K562 (cell line): Measurements from ENCODE around the gene EML1. TPM values are rescaled to one million over a fixed set of nuclear protein-coding genes. Genes with fewer than 3 reads are reported as not detected.

Source experiments
- ATAC-seq: fragments of 200-7000 bp; cut with Tn5 transposase; 3 replicates; pipeline ENCODE4 v1.9.1; 2020; ENCODE audit warnings: moderate library complexity
- BruUV-seq: library from RNA; stranded (reverse); fragments of 400-500 nt; replicated peaks from 2 replicates; lab custom pipeline; 2021; lab: Mats Ljungman, UMichigan
- CTCF ChIA-PET: fragments of 300-600 bp; formaldehyde crosslinking; extraction: SDS; loops from one replicate; lab custom pipeline; 2021; ENCODE audit warnings: low intra/inter-chr PET ratio; lab: Yijun Ruan, JAX
- POLR2A ChIA-PET: fragments of 300-600, 350-650 bp; sonication (Branson Sonifier 250); formaldehyde crosslinking; extraction: SDS; loops from one replicate; lab custom pipeline; 2021; ENCODE audit warnings: antibody characterized with exemption, inconsistent platforms; lab: Yijun Ruan, JAX
- DNase-seq, 4 experiments: peaks; one replicate each; pipeline versions ENCODE4 v3.0.0 to v3.0.0-alpha.2; 2011 to 2018; ENCODE audit warnings: low spot score in 3 of 4, mixed read lengths in 3 of 4; ENCODE audit errors: extremely low read depth in 1 of 4
- FAIRE-seq: peaks from 2 replicates; lab custom pipeline; 2011; peaks lifted over from hg19 to GRCh38; lab: Jason Lieb, UNC
- H2AFZ ChIP-seq: 2 replicates; pipeline ENCODE4 v1.6.0; 2011; ENCODE audit warnings: low read depth, low read length, control low read depth, inconsistent platforms
- H3K27ac ChIP-seq: fragments of 200-600 bp; 3 replicates; pipeline ENCODE4 v1.8.0; 2011; ENCODE audit warnings: low read depth, mild to moderate bottlenecking, control low read depth, inconsistent platforms, low read length, moderate library complexity, mixed read lengths; ENCODE audit errors: extremely low read depth
- H3K27me3 ChIP-seq, 2 experiments: fragments of 300-600 bp in 1 of 2; 2 replicates in 1 of 2; 3 replicates in 1 of 2; pipeline versions ENCODE4 v1.6.0 to v1.8.0; 2011; ENCODE audit warnings: inconsistent platforms in 2 of 2, low read length in 2 of 2, mild to moderate bottlenecking in 1 of 2, mixed read lengths in 1 of 2, moderate library complexity in 1 of 2; ENCODE audit not compliant: control insufficient read depth in 2 of 2, insufficient read depth in 2 of 2
- H3K36me3 ChIP-seq: fragments of 300-600 bp; 3 replicates; pipeline ENCODE4 v1.8.0; 2011; ENCODE audit warnings: mild to moderate bottlenecking, low read length, inconsistent platforms; ENCODE audit not compliant: control insufficient read depth, insufficient read depth
- H3K4me1 ChIP-seq, 2 experiments: fragments of 200-600 bp in 1 of 2; replicated peaks in 1 of 2; 2 replicates in 1 of 2; 3 replicates in 1 of 2; pipeline versions ENCODE4 v1.5.1 to v1.8.0; 2011; ENCODE audit warnings: inconsistent platforms in 2 of 2, low read length in 2 of 2, mild to moderate bottlenecking in 1 of 2, mixed read lengths in 1 of 2, moderate library complexity in 1 of 2; ENCODE audit not compliant: control insufficient read depth in 2 of 2, insufficient read depth in 2 of 2
- H3K4me2 ChIP-seq: 2 replicates; pipeline ENCODE4 v1.6.1; 2011; ENCODE audit warnings: low read length, control low read depth, inconsistent platforms, mixed read lengths; ENCODE audit not compliant: insufficient read depth
- H3K4me3 ChIP-seq: fragments of 200-600 bp; sonication (generic), shearing (Covaris generic); 2 replicates; pipeline ENCODE4 v1.5.1; 2016; ENCODE audit warnings: control low read depth, inconsistent platforms
- H3K79me2 ChIP-seq: fragments of 200-600 bp; 3 replicates; pipeline ENCODE4 v1.8.0; 2011; ENCODE audit warnings: low read length, inconsistent platforms; ENCODE audit not compliant: control insufficient read depth, insufficient read depth
- H3K9ac ChIP-seq, 2 experiments: 2 replicates each; pipeline versions ENCODE4 v1.6.0 to v1.6.1; 2011; ENCODE audit warnings: low read depth in 2 of 2, low read length in 2 of 2, control low read depth in 1 of 2, inconsistent platforms in 1 of 2, mild to moderate bottlenecking in 1 of 2, mixed read lengths in 1 of 2; ENCODE audit not compliant: insufficient read depth in 1 of 2
- H3K9me1 ChIP-seq: one replicate; pipeline ENCODE4 v1.6.0; 2011; ENCODE audit warnings: inconsistent platforms, mild to moderate bottlenecking, low read length, moderate library complexity; ENCODE audit not compliant: control insufficient read depth, insufficient read depth
- H3K9me3 ChIP-seq: replicated peaks from 2 replicates; pipeline ENCODE4 v1.5.1; 2011; ENCODE audit warnings: low read depth, low read length, inconsistent platforms; ENCODE audit not compliant: control insufficient read depth, insufficient read depth
- H4K20me1 ChIP-seq: replicated peaks from 2 replicates; pipeline ENCODE4 v1.6.1; 2011; ENCODE audit warnings: low read length, inconsistent platforms, mixed read lengths; ENCODE audit not compliant: control insufficient read depth, insufficient read depth
- CREB5 ChIP-seq: fragments of 250-450 bp; sonication (Bioruptor Pico); IDR thresholded peaks from 2 replicates; pipeline ENCODE4 v1.5.0; 2020; ENCODE audit warnings: mild to moderate bottlenecking
- DIDO1 ChIP-seq: fragments of 450-650 bp; IDR thresholded peaks from 2 replicates; pipeline ENCODE4 v1.6.1; 2016; ENCODE audit warnings: low read depth, missing biosample characterization, missing genetic modification characterization
- EHMT2 ChIP-seq: fragments of 450-650 bp; IDR thresholded peaks from 2 replicates; pipeline ENCODE4 v1.6.1; 2018; ENCODE audit warnings: antibody characterized with exemption
- KLF6 ChIP-seq: fragments of 250-450 bp; sonication (Bioruptor Pico); IDR thresholded peaks from 2 replicates; pipeline ENCODE4 v1.4.0; 2020; ENCODE audit warnings: mild to moderate bottlenecking, moderate library complexity, borderline replicate concordance
- PHF8 ChIP-seq: fragments of 200-600 bp; sonication (generic); IDR thresholded peaks from 2 replicates; pipeline ENCODE4 v1.6.1; 2012; ENCODE audit warnings: mixed run types, mild to moderate bottlenecking, inconsistent platforms, low read length, moderate library complexity, borderline replicate concordance
- PTBP1 ChIP-seq: fragments of 200-400 bp; formaldehyde crosslinking; IDR thresholded peaks from 2 replicates; pipeline ENCODE4 v1.6.1; 2017; ENCODE audit warnings: low read depth, low read length
- SMC3 ChIP-seq: conservative IDR thresholded peaks from 2 replicates; pipeline ENCODE4 v1.6.1; 2011; ENCODE audit warnings: low read depth, low read length, improper control_type of control experiment; ENCODE audit not compliant: insufficient read depth
- TFE3 ChIP-seq: fragments of 450-650 bp; formaldehyde crosslinking; IDR thresholded peaks from 2 replicates; pipeline ENCODE4 v1.4.0; 2020; ENCODE audit warnings: mild to moderate bottlenecking, mixed read lengths
- TOE1 ChIP-seq, 2 experiments: fragments of 450-650 bp in 1 of 2; sonication (generic) in 1 of 2; formaldehyde crosslinking in 1 of 2; IDR thresholded peaks; 2 replicates each; pipeline versions ENCODE4 v1.7.1 to v1.8.0; 2016 to 2022; ENCODE audit warnings: borderline replicate concordance in 2 of 2, mild to moderate bottlenecking in 2 of 2, antibody characterized with exemption in 1 of 2, inconsistent platforms in 1 of 2, low read depth in 1 of 2, missing genetic modification reagents in 1 of 2, moderate library complexity in 1 of 2
- TRIM25 ChIP-seq: fragments of 450-650 bp; IDR thresholded peaks from 2 replicates; pipeline ENCODE4 v1.7.0; 2016; ENCODE audit warnings: borderline replicate concordance
- YBX1 ChIP-seq: fragments of 450-650 bp; IDR thresholded peaks from 2 replicates; pipeline ENCODE4 v1.7.1; 2016; ENCODE audit warnings: mild to moderate bottlenecking
- ZBTB43 ChIP-seq: sonication (generic); formaldehyde crosslinking; IDR thresholded peaks from 2 replicates; pipeline ENCODE4 v1.8.0; 2023; ENCODE audit warnings: mild to moderate bottlenecking, missing genetic modification reagents
- ZFP36 ChIP-seq: fragments of 150-350 bp; IDR thresholded peaks from 2 replicates; pipeline ENCODE4 v1.6.1; 2018; ENCODE audit warnings: low read length, low read depth; ENCODE audit not compliant: partially characterized antibody
- ZNF277 ChIP-seq: fragments of 250-450 bp; sonication (Bioruptor Pico); IDR thresholded peaks from 2 replicates; pipeline ENCODE4 v1.8.0; 2022; ENCODE audit warnings: inconsistent platforms, mild to moderate bottlenecking, moderate library complexity, borderline replicate concordance
- WGBS: fragments of 100-300 bp; shearing (Covaris generic); methylation state at CpG from one replicate; pipeline ENCODE4 v1.1.6; 2016; ENCODE audit warnings: low coverage, mixed read lengths; ENCODE audit not compliant: insufficient coverage; ENCODE audit errors: missing lambda C conversion rate; 5-methylcytosine and 5-hydroxymethylcytosine counted together
- in situ Hi-C: fragments of 300-500 bp; cut with MboI; formaldehyde crosslinking; loops from 4 replicates; pipeline ENCODE4 v1.15.0; 2018; ENCODE audit warnings: inconsistent platforms, mixed read lengths
- intact Hi-C: fragments of 100-400 bp; cut with micrococcal nuclease; formaldehyde crosslinking; loops from 2 replicates; pipeline ENCODE4 v1.14.2; 2022
- polyA plus RNA-seq, 8 experiments: library from polyadenylated mRNA; depleted of rRNA in 4 of 8; stranded (reverse) in 5 of 8; unstranded in 3 of 8; fragments of >200 nt; fragmentation: Nextera tagmentation in 2 of 8; fragmentation: Illumina TruSeq in 1 of 8; extraction: Ambion mirVana in 2 of 8; extraction: Trizol in 1 of 8; gene quantifications; 2 replicates each; pipeline versions ENCODE4 v1.2.1 to v1.2.3, GENCODE V29; 2011 to 2014; ENCODE audit warnings: inconsistent platforms in 1 of 8, missing spikeins in 1 of 8
- total RNA-seq, 7 experiments: library from RNA; depleted of rRNA in 6 of 7; stranded (reverse); fragments of >200 nt in 6 of 7; fragmentation: Illumina TruSeq in 2 of 7; extraction: Trizol in 2 of 7; gene quantifications; 2 replicates each; pipeline versions ENCODE4 v1.2.1 to v1.2.3, GENCODE V29; 2011 to 2021; ENCODE audit warnings: low replicate concordance in 1 of 7

The EML1 gene
- total and polyA plus RNA-seq, 9 of the 15 experiments (the other 6 are each of a cell fraction or from before 2014, with no cell fraction given), result 0.01 to 0.35 (median 0.07) TPM; not detected in 2

GRCh38 chr14:99991331-99991730, 198.1 kb downstream of the EML1 start:
- WGBS, result 82% methylated on average over 7 of the region's 7 CpGs
- Histone ChIP-seq H3K4me1 (no peaks in the 10 kb centered on the region), H3K9me1 (no peaks in the 10 kb centered on the region), H3K27me3 (no peaks in the 10 kb centered on the region), H2AFZ (no peak overlapping the region), H3K36me3 (no peaks in the 10 kb centered on the region), H3K9me3 (no peaks in the 10 kb centered on the region), H3K9ac (no peak overlapping the region), H3K79me2 (peaks cover 15% of the 10 kb centered on the region; the same call in 2 of the 3 replicates), H3K4me2 (no peak overlapping the region), H4K20me1 (no peaks in the 10 kb centered on the region; the same call in 1 of the 2 replicates), H3K27ac (no peak overlapping the region), H3K4me3 (no peak overlapping the region)
- in situ Hi-C loops (no loop called here), intact Hi-C loops (no loop called here)
- ATAC-seq (no peak), FAIRE-seq (no peak), DNase-seq (no peak)
- no TSS peak for BruUV-seq
- CTCF ChIA-PET, result no interaction called here
- POLR2A ChIA-PET, result no interaction called here
- TF ChIP-seq TOE1 (IDR thresholded peaks at IDR 0.05; ENCODE audit: borderline replicate concordance) (no peak), TOE1 (CRISPR knock-in tag; IDR thresholded peaks at IDR 0.05; ENCODE audit: borderline replicate concordance, low read depth) (no peak), TRIM25 (no peak), PHF8 (no peak), ZBTB43 (CRISPR knock-in tag) (no peak), SMC3 (no peak), TFE3 (CRISPR knock-in tag) (no peak), PTBP1 (no peak), KLF6 (CRISPR knock-in tag) (no peak), CREB5 (CRISPR knock-in tag) (no peak), EHMT2 (no peak), ZFP36 (no peak), ZNF277 (CRISPR knock-in tag) (no peak), DIDO1 (no peak), YBX1 (no peak)
